ENCODE results near the gene PDXK.

The PDXK gene

DNA sequence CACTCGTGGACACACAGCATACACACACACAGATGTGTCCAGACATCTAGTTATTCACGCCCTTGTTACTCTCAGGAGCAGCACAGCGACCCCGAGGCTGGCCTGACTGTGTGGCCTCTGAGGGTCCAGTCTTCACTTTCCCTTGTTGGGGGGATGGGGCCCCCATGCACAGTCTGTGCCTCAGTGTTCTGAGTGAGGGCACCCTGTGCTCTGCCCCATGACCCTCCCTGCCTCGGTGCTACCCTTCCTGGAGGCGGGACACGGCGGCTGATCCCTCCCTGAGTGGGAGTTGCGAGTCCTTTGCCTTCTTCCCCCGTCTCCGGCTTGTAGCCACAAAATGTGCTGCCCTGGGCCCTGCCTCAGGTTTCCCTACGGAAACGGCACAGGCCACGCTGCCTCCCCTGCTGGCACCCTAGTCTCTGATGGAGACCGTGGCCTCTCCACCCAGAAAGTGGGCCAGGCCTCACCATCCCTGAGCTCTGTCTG lies 48.6 kb downstream of the PDXK start:
- Histone ChIP-seq H3K27ac (peak overlapping the region in 1 of 2 donors; percentile 62), H3K4me3 (no peak overlapping the region)
- DNase-seq (ENCODE audit: low spot score): no peak
- TF ChIP-seq CTCF (IDR thresholded peaks at IDR 0.05): no peak

GRCh38 chr21:43767984-43768867 lies 49.3 kb downstream of the PDXK start:
- DNase-seq (ENCODE audit: low spot score): no peak
- peak overlapping the region in 1 of 2 donors; percentile 62 for H3K27ac ChIP-seq
- TF ChIP-seq CTCF (IDR thresholded peaks at IDR 0.05): no peak
- peak overlapping the region; percentile 6 for H3K4me3 ChIP-seq

- Histone ChIP-seq H3K4me3 (no peak overlapping the region), H3K27ac (peak overlapping the region in 1 of 2 donors; percentile 62)
- no peak for DNase-seq (ENCODE audit: low spot score)
- no peak for TF ChIP-seq CTCF (IDR thresholded peaks at IDR 0.05)
Observed at GRCh38 chr21:43768868-43769167, 49.9 kb downstream of the PDXK start.

DNA sequence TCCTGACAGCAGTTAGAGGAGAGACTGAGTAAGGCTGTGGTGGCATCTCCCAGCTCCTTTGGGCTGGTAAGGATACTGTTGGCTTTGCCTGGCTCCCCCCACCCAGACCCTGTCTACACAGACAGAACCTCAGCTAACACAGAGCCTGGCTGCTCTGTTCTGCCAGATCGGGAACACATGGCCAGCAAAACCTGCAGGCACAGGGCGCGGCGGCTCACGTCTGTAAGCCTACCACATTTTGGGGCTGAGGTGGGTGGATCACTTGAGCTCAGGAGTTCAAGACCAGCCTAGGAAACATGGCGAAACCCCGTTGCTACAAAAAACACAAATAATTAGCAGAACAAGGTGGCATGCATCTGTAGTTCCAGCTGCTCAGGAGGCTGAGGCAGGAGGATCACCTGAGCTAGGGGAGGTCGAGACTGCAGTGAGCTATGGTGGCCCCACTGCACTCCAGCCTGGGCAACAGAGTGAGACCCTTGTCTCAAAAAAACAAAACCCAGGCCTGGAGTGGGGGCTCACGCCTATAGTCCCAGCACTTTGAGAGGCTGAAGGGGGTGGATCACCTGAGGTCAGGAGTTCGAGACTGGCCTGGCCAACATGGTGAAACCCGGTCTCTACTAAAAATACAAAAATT lies 50.5 kb downstream of the PDXK start:
- DNase-seq (ENCODE audit: low spot score): no peak
- no peak overlapping the region for H3K4me3 ChIP-seq
- TF ChIP-seq CTCF (IDR thresholded peaks at IDR 0.05): no peak
- H3K27ac ChIP-seq: no peak overlapping the region

DNA sequence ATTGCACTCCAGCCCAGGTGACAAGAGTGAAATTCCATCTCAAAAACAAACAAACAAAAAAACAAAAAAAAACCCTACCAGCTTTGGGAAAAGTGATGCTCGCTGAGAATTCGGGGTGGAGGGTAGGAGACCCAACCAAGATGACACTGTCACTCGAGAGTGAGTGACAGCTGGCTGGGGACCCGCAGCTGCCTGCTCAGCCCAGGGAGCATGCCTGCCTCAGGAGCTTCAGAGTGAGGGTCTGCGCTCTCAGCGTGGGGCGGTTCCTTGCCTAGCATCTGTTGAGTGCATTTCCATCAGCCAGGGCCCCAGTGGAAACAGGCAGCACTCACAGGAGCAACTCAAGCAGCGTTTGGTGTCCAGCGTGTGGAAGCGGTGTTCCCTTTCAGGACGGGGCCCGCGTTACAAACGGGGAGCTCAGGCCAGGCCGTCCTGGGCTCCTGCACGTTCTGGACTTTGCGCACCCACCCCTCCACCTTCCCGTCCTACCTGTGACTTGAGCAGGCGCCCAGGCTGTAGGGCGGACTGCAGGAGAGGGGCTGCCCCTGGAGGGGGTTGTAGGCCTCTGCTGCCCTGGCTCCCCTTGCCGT lies 51.2 kb downstream of the PDXK start:
- TF ChIP-seq CTCF (IDR thresholded peaks at IDR 0.05): no peak
- H3K4me3 ChIP-seq: no peak overlapping the region
- DNase-seq (ENCODE audit: low spot score): no peak
- no peak overlapping the region for H3K27ac ChIP-seq

- DNase-seq (ENCODE audit: low spot score): no peak
- no peak overlapping the region for H3K4me3 ChIP-seq
- TF ChIP-seq CTCF (IDR thresholded peaks at IDR 0.05): no peak
- no peak overlapping the region for H3K27ac ChIP-seq
Observed at GRCh38 chr21:43771199-43771675, 52.3 kb downstream of the PDXK start.
